Measurements from ENCODE around the gene POLD1. TPM values are rescaled to one million over a fixed set of nuclear protein-coding genes. Genes with fewer than 3 reads are reported as not detected.

The POLD1 gene
- total and polyA plus RNA-seq, 8 donors: 11.4 to 98.0 (median 32.3) TPM

DNA sequence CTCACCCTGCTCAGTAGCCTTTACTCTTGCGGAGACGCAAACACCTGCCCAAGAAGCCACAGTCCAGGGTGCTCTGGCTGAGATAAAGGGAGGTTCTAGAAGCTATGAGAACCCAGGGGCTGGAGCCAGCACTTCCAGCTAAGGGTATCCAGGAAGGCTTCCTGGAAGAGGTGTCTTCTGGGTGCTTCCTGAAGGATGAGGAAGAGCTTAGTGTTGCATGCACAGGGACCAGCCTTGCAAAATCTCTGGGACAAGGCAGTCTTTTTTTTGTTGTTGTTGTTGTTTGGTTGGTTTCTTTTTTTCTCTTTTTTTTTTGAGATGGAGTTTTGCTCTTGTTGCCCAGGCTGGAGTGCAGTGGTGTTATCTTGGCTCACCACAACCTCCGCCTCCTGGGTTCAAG, 69.1 kb downstream of the POLD1 start:
- no peak for DNase-seq
- H3K27me3 ChIP-seq: peaks cover 0 to 49% (median 14%) of the 10 kb centered on the region in 3 donors
- H3K36me3 ChIP-seq: no peaks in the 10 kb centered on the region
- H3K9me3 ChIP-seq: no peaks in the 10 kb centered on the region
- 86 to 97% (median 95%) methylated on average over 3 of the region's 3 CpGs for WGBS, 5 donors
- H3K27ac ChIP-seq: no peak overlapping the region
- H3K4me3 ChIP-seq: no peak overlapping the region
- TF ChIP-seq POLR2AphosphoS5 (IDR thresholded peaks at IDR 0.05) (no peak), EP300 (IDR thresholded peaks at IDR 0.05) (no peak), POLR2A (IDR thresholded peaks at IDR 0.05) (no peak), CTCF (IDR thresholded peaks at IDR 0.05) (no peak)
- intact Hi-C loops (cut with DNase I; ENCODE audit: low total_unique reads): no loop called here
- no peaks in the 10 kb centered on the region for H3K4me1 ChIP-seq

DNA sequence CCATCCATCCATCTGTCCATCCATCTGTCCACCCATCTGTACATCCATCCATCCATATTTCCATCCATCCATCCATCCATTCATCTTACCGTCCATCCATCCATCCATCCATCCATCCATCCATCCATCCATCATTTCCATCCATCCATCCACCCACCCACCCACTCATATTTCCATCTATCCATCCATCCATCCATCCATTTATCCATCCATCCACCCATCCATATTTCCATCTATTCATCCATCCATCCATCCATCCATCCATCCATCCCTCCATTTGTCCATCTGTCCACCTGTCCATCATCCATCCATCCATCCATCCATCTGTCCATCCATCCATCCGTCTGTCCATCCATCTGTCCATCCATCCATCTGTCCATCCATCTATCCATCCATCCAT, 71.8 kb downstream of the POLD1 start:
- Histone ChIP-seq H3K4me1 (no peaks in the 10 kb centered on the region), H3K27ac (no peak overlapping the region), H3K4me3 (no peak overlapping the region), H3K36me3 (no peaks in the 10 kb centered on the region), H3K9me3 (no peaks in the 10 kb centered on the region), H3K27me3 (peaks cover 0 to 54% (median 31%) of the 10 kb centered on the region in 3 donors)
- DNase-seq: no peak
- 62 to 92% (median 85%) methylated on average over 2 of the region's 2 CpGs for WGBS, 5 donors
- TF ChIP-seq CTCF (IDR thresholded peaks at IDR 0.05) (no peak), POLR2A (IDR thresholded peaks at IDR 0.05) (no peak), POLR2AphosphoS5 (IDR thresholded peaks at IDR 0.05) (no peak), EP300 (IDR thresholded peaks at IDR 0.05) (no peak)
- intact Hi-C loops (cut with DNase I; ENCODE audit: low total_unique reads): loop anchor here (5.0 kb wide), 1 partner anchor 89 kb away; the partner anchor contains the start of gene NAPSA

DNA sequence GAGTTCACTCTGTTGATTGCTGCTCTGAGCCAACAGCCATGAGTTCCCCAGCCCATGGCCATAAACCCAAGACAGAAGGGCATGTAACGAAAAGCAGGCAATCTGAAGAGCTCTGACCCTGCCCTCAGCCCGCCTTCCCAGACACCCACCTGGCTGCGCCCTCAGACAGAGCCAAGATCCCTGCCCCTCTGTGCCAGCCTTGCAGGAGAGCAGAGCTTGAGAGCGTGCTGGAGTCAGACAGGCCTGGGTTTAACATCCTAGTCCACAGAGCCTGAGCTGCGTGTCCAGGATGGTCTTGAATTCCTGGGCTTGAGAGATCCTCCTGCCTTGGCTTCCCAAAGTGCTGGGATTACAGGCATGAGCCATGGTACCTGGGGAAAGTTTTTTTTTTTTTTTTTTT, 73.2 kb downstream of the POLD1 start:
- no peak for DNase-seq
- Histone ChIP-seq H3K4me1 (no peaks in the 10 kb centered on the region), H3K36me3 (no peaks in the 10 kb centered on the region), H3K4me3 (no peak overlapping the region), H3K27me3 (peaks cover 0 to 59% (median 31%) of the 10 kb centered on the region in 3 donors), H3K9me3 (no peaks in the 10 kb centered on the region), H3K27ac (no peak overlapping the region)
- intact Hi-C loops (cut with DNase I; ENCODE audit: low total_unique reads): loop anchor here (5.0 kb wide), 1 partner anchor 90 kb away; the partner anchor contains the start of gene NAPSA
- 80 to 92% (median 84%) methylated on average over 5 of the region's 5 CpGs for WGBS, 5 donors
- TF ChIP-seq CTCF (IDR thresholded peaks at IDR 0.05) (no peak), POLR2AphosphoS5 (IDR thresholded peaks at IDR 0.05) (no peak), EP300 (IDR thresholded peaks at IDR 0.05) (no peak), POLR2A (IDR thresholded peaks at IDR 0.05) (no peak)

DNA sequence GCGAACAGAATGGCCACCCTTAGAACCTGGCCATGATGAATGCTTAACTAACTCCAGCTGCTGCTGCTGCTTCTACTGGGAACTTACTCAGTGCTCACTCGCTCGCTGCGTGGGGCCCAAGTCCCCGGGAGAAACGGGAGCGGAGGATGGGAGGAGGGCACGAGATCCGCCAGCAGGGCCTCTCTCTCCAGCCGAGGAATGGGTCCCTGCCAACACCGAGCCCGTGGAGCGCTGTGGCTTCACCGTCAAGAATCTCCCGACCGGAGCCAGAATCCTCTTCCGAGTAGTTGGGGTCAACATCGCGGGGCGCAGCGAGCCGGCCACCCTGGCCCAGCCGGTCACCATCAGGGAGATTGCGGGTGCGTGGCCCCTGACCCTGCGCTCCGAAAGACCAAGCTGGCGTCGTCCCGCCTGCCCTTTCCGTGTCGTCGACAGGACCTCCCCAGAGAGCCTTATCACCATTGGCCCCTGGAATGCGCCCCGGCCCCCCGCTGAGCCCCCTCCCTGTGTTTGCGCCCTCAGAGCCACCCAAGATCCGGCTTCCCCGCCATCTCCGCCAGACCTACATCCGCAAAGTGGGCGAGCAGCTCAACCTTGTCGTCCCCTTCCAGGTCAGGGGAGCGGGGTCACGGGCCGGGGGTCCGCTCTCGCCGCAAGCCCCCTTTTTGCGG, 74.4 kb downstream of the POLD1 start:
- Histone ChIP-seq H3K4me3 (no peak overlapping the region), H3K4me1 (no peaks in the 10 kb centered on the region), H3K9me3 (no peaks in the 10 kb centered on the region), H3K27me3 (peaks cover 0 to 60% (median 31%) of the 10 kb centered on the region in 3 donors), H3K27ac (no peak overlapping the region), H3K36me3 (no peaks in the 10 kb centered on the region)
- 34 to 50% (median 39%) methylated on average over 30 to 50 of the region's 50 CpGs for WGBS, 5 donors
- intact Hi-C loops (cut with DNase I; ENCODE audit: low total_unique reads): loop anchor here (5.0 kb wide), 1 partner anchor 91 kb away; the partner anchor contains the start of gene NAPSA
- TF ChIP-seq POLR2AphosphoS5 (IDR thresholded peaks at IDR 0.05) (no peak), EP300 (IDR thresholded peaks at IDR 0.05) (no peak), CTCF (IDR thresholded peaks at IDR 0.05) (no peak), POLR2A (IDR thresholded peaks at IDR 0.05) (no peak)
- DNase-seq: peak in 1 of 2 donors; percentile 32

Data from stomach (tissue), 9 donors.